Caco-2 (cell line): ENCODE results near the gene REC114. TPM values are rescaled to one million over a fixed set of nuclear protein-coding genes. Genes with fewer than 3 reads are reported as not detected.

Source experiments
- BruUV-seq: library from RNA; stranded (reverse); fragments of 400-500 nt; replicated peaks from 2 replicates; lab custom pipeline; 2021; lab: Mats Ljungman, UMichigan
- CTCF ChIA-PET: fragments of 300-600 bp; sonication (Branson Sonifier 250); formaldehyde crosslinking; loops from one replicate; lab custom pipeline; 2022; ENCODE audit warnings: antibody characterized with exemption; lab: Charles Lee
- POLR2A ChIA-PET: fragments of 300-600 bp; sonication (Branson Sonifier 250); formaldehyde crosslinking; loops from one replicate; lab custom pipeline; 2022; ENCODE audit warnings: antibody characterized with exemption; lab: Charles Lee
- DNase-seq, 2 experiments: peaks; one replicate each; pipeline versions ENCODE4 v3.0.0 to v3.0.0-alpha.2; 2020 to 2022
- H3K27me3 ChIP-seq: replicated peaks from 2 replicates; pipeline ENCODE4 v1.6.0; 2011; ENCODE audit warnings: low read length; ENCODE audit not compliant: control insufficient read depth, insufficient read depth
- H3K36me3 ChIP-seq: 2 replicates; pipeline ENCODE4 v1.5.1; 2011; ENCODE audit warnings: low read length; ENCODE audit not compliant: control insufficient read depth, insufficient read depth
- H3K4me1 ChIP-seq: fragments of 250-450 bp; sonication (Bioruptor Pico); 2 replicates; pipeline ENCODE4 v1.5.1; 2020; ENCODE audit warnings: mild to moderate bottlenecking
- H3K4me3 ChIP-seq: 2 replicates; pipeline ENCODE4 v1.5.1; 2011; ENCODE audit warnings: low read depth, mild to moderate bottlenecking, control low read depth, low read length
- H3K9me3 ChIP-seq: fragments of 250-450 bp; sonication (Bioruptor Pico); 2 replicates; pipeline ENCODE4 v1.5.1; 2020; ENCODE audit warnings: mild to moderate bottlenecking, moderate library complexity
- H3K27ac Mint-ChIP-seq: one replicate; pipeline ENCODE4 v1.8.0; 2022; ENCODE audit warnings: mixed read lengths; ENCODE audit not compliant: unreplicated experiment
- H3K27me3 Mint-ChIP-seq: one replicate; pipeline ENCODE4 v1.8.0; 2022; ENCODE audit warnings: mixed read lengths; ENCODE audit not compliant: insufficient read depth, unreplicated experiment
- H3K36me3 Mint-ChIP-seq: one replicate; pipeline ENCODE4 v1.8.0; 2022; ENCODE audit warnings: mild to moderate bottlenecking, mixed read lengths; ENCODE audit not compliant: insufficient read depth, unreplicated experiment
- H3K4me1 Mint-ChIP-seq: one replicate; pipeline ENCODE4 v1.8.0; 2022; ENCODE audit warnings: low read depth, mixed read lengths; ENCODE audit not compliant: unreplicated experiment
- H3K4me3 Mint-ChIP-seq: one replicate; pipeline ENCODE4 v1.8.0; 2022; ENCODE audit warnings: mild to moderate bottlenecking, moderate library complexity, mixed read lengths; ENCODE audit not compliant: unreplicated experiment
- H3K9me3 Mint-ChIP-seq: one replicate; pipeline ENCODE4 v1.8.0; 2022; ENCODE audit warnings: mixed read lengths; ENCODE audit not compliant: unreplicated experiment
- intact Hi-C: fragments of 100-400 bp; cut with micrococcal nuclease; formaldehyde crosslinking; loops from one replicate; pipeline ENCODE4 v1.10.0; 2022; ENCODE audit not compliant: unreplicated experiment
- total RNA-seq: library from RNA; stranded (reverse); gene quantifications from 2 replicates; pipeline ENCODE4 v1.2.3, GENCODE V29; 2022
- TF ChIP-seq, protein P1 (sequence below), 2 experiments: fragments of 200-600 bp in 1 of 2; IDR thresholded peaks; 1 replicate in 1 of 2; 2 replicates in 1 of 2; pipeline versions ENCODE4 v1.5.1 to v1.8.0; 2011 to 2022; ENCODE audit warnings: antibody characterized with exemption in 1 of 2, control low read depth in 1 of 2, inconsistent platforms in 1 of 2, low read depth in 1 of 2, low read length in 1 of 2, mild to moderate bottlenecking in 1 of 2, moderate library complexity in 1 of 2; ENCODE audit not compliant: insufficient read depth in 1 of 2, severe bottlenecking in 1 of 2, unreplicated experiment in 1 of 2

REC114 gene
- total RNA-seq, 1 experiment from 2014 or later, result not detected

- no peak overlapping the region for H3K4me3 ChIP-seq
- POLR2A ChIA-PET, result no interaction called here
- BruUV-seq, result no TSS peak
- no peak for DNase-seq
- Mint-ChIP-seq H3K9me3 (no peaks in the 10 kb centered on the region), H3K27ac (no peak overlapping the region), H3K4me1 (peaks cover 12% of the 10 kb centered on the region), H3K27me3 (no peaks in the 10 kb centered on the region), H3K36me3 (peaks cover 6% of the 10 kb centered on the region), H3K4me3 (no peak overlapping the region)
- H3K27me3 ChIP-seq, result no peaks in the 10 kb centered on the region
- H3K9me3 ChIP-seq, result no peaks in the 10 kb centered on the region
- TF ChIP-seq, protein P1, sequence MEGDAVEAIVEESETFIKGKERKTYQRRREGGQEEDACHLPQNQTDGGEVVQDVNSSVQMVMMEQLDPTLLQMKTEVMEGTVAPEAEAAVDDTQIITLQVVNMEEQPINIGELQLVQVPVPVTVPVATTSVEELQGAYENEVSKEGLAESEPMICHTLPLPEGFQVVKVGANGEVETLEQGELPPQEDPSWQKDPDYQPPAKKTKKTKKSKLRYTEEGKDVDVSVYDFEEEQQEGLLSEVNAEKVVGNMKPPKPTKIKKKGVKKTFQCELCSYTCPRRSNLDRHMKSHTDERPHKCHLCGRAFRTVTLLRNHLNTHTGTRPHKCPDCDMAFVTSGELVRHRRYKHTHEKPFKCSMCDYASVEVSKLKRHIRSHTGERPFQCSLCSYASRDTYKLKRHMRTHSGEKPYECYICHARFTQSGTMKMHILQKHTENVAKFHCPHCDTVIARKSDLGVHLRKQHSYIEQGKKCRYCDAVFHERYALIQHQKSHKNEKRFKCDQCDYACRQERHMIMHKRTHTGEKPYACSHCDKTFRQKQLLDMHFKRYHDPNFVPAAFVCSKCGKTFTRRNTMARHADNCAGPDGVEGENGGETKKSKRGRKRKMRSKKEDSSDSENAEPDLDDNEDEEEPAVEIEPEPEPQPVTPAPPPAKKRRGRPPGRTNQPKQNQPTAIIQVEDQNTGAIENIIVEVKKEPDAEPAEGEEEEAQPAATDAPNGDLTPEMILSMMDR (IDR thresholded peaks at IDR 0.05; ENCODE audit: insufficient read depth in 1 of 2, low read depth in 1 of 2, low read length in 1 of 2, severe bottlenecking in 1 of 2, unreplicated experiment in 1 of 2), result no peak
- CTCF ChIA-PET, result interaction anchor here (0.7 kb wide), 1 partner anchor 246 kb away, joined by 4 read pairs; no protein-coding TSS in a partner anchor
- no peaks in the 10 kb centered on the region for H3K36me3 ChIP-seq
- intact Hi-C loops, result no loop called here
- H3K4me1 ChIP-seq, result peaks cover 16% of the 10 kb centered on the region
Observed at GRCh38 chr15:73605759-73606436, 162.9 kb downstream of the REC114 start.

DNA sequence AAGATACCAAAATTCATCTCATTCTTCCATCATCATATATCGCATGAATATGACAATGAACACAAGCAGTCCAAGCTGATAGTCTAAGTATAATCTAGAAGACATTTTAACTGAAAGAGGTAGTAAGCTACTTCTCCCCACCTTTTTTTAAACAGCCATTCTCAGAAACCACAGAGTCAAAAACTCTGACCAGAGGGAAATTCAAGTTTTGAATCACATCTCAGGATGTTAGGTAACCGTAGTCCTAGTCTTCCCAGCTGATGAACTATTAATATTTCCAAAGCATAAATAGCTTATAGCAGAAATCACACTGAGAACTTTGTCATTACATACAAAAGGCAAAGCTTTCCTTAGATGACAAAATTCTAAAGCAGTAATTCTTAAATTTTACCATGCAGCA lies 164.4 kb downstream of the REC114 start:
- no peak for DNase-seq
- TF ChIP-seq, protein P1 (IDR thresholded peaks at IDR 0.05; ENCODE audit: insufficient read depth in 1 of 2, low read depth in 1 of 2, low read length in 1 of 2, severe bottlenecking in 1 of 2, unreplicated experiment in 1 of 2), result no peak
- Histone ChIP-seq H3K36me3 (no peaks in the 10 kb centered on the region), H3K27me3 (no peaks in the 10 kb centered on the region), H3K9me3 (no peaks in the 10 kb centered on the region), H3K4me3 (no peak overlapping the region), H3K4me1 (peaks cover under 1% of the 10 kb centered on the region; the same call in 1 of the 2 replicates)
- intact Hi-C loops, result no loop called here
- POLR2A ChIA-PET, result no interaction called here
- no peak overlapping the region for H3K27ac Mint-ChIP-seq
- H3K9me3 Mint-ChIP-seq, result no peaks in the 10 kb centered on the region
- H3K36me3 Mint-ChIP-seq, result peaks cover 6% of the 10 kb centered on the region
- no peak overlapping the region for H3K4me3 Mint-ChIP-seq
- CTCF ChIA-PET, result interaction anchor here (1.7 kb wide), 1 partner anchor 29 kb away, joined by 6 read pairs; no protein-coding TSS in a partner anchor
- no TSS peak for BruUV-seq
- no peaks in the 10 kb centered on the region for H3K27me3 Mint-ChIP-seq
- H3K4me1 Mint-ChIP-seq, result peaks cover 12% of the 10 kb centered on the region

GRCh38 chr15:73607843-73608242 lies 164.9 kb downstream of the REC114 start:
- intact Hi-C loops, result no loop called here
- Histone ChIP-seq H3K27me3 (no peaks in the 10 kb centered on the region), H3K9me3 (no peaks in the 10 kb centered on the region), H3K4me1 (no peaks in the 10 kb centered on the region), H3K36me3 (no peaks in the 10 kb centered on the region), H3K4me3 (no peak overlapping the region)
- Mint-ChIP-seq H3K4me1 (peaks cover 12% of the 10 kb centered on the region), H3K9me3 (no peaks in the 10 kb centered on the region), H3K4me3 (no peak overlapping the region), H3K27me3 (no peaks in the 10 kb centered on the region), H3K36me3 (peaks cover 6% of the 10 kb centered on the region), H3K27ac (no peak overlapping the region)
- ChIA-PET POLR2A (no interaction called here), CTCF (interaction anchor here (1.7 kb wide), 1 partner anchor 29 kb away, joined by 6 read pairs; no protein-coding TSS in a partner anchor)
- no TSS peak for BruUV-seq
- no peak for DNase-seq
- TF ChIP-seq, protein P1 (IDR thresholded peaks at IDR 0.05; ENCODE audit: insufficient read depth in 1 of 2, low read depth in 1 of 2, low read length in 1 of 2, severe bottlenecking in 1 of 2, unreplicated experiment in 1 of 2), result no peak
